NCI-H1694 (cell line): Measurements from ENCODE around the gene CD72.
"Not testable (repeated sequence)": the region's sequence is repeated elsewhere in the genome, so short reads cannot be mapped to it uniquely, and the experiment has no call there.

ENCODE experiments used
- DNase-seq: peaks from one replicate; lab custom pipeline; 2025; lab: John Stamatoyannopoulos, UW

CD72 gene

DNA sequence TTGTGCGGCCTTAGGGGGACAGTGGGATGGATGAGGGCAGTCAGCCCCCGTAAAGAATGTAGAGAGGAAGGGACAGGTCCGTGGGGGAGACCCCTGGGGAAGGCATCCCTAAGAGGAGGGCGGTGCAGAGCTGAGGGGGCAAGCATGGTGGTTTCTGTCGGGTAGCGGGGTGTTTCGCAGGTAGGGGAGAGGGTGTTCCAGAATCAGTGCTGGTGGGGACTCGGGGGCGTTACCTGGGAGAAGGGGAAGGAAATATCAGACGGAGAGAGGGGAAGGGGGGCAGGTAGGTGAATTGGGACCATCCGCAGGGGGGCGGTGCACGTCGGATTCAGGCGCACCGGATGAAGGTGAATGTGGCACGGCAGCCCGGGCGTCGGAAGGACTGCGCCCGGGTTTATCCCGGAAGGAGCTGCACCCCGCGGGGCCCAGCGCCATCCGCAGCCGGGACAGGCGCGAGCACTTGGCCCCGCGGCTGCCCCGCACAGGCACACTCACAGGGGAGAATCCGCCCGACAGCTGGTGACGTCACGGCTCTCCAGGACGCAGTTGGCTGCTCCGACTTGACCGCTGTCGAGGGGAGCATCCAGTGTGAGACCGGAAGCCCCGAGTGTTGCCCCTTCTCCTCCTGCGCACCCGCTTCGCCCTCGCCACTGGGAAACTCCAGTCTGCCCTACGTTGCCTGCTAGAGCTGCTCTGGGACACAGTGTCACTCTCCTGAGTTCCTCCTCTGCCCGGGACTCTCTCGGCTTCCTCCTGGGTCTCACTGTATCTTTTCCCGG lies 1.3 kb downstream of the CD72 start:
- no peak for DNase-seq

DNA sequence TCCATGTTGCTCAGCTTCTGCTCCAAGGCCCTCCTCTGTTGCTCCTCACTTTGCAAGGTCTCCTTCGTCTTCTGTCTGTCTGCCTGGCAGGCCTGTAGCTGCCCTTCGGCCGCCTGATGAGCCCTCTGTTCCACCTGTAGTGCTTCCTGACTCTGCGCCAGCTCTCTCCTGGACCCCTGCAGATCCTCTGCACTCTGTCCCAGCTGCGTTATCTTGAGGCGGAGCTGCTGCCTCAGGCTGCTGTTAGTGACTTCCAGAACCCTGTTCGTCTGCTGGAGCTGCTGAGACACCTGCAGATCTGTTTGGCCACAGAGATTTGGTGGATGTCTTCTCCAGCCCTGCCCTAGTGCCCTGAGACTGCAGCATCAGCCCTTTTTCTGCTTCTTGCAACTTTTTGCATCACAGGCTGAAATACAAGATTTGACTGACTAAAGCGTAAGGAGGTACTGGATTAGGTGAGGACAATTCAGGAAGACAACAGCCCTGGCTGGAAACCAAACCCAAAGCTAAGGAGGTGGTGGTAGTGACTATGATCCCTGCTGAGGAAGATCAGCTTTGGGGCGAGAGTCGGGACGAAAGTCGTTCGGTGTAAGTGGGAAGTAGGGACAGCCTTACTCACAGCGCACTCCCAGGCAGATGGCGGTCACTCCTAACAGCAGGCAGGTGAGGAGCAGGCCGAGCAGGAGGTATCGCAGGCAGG lies 2.1 kb downstream of the CD72 start:
- no peak for DNase-seq

DNA sequence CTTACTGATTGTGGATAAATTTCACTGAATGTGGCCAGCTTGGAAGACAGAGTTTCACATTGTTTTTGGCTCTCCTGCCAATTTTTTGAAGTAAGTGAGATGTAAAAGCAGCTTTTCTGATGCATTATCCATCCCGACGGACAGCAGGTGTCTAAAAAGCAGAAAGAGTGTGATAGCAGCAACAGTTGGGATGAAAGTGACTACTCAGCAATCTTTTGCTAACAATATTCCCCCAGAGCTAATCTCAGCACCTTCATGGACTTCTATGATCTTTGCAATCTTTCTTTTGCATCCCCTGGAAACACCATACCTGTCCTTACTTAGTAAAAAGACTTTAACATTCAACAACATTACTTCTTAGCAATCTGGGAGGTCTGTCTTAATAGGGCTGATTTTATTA lies 5.4 kb downstream of the CD72 start:
- no peak for DNase-seq

DNA sequence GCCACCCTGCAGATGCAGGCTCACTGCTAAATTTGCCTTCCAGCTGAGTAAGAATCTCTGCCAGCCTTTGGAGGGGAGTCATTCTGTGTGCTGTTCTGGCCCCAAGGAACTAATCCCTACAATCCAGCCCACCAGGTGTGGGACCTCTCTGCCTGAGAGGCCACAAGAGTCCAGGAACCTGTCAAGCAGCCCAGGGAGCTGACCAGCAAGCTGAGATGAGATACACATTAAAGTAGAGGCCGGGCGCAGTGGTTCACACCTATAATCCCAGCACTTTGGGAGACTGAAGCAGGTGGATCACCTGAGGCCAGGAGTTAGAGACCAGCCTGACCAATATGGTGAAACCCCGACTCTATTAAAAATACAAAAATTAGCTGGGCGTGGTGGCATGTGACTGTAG lies 6.1 kb downstream of the CD72 start:
- not testable (repeated sequence) for DNase-seq

DNA sequence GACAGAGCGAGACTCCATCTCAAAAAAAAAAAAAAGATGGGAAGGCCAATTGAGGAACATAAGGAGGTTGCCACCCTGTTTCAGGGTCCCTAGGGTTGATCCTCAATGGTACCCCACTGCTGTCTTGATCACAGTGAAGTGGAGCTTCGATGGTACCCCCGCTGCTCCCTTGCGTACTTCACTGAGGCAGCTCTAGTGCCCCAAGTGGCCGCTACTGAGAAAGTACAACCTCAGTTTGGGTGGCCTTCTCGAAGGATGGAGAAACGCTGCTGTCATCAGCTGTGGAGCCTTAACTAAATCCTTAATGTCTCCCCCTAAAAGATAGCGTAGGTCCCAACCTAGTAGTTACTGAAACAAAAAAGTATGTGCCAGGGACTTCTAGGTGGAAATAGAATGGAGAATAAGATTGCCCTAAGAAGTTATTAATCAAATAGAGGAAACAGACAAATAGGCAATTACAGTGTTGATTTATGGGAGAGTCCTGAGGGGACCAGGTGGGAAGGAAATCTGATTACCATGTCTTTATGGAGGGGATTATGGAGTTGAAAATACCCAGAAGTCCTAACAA lies 6.9 kb downstream of the CD72 start:
- DNase-seq, result peak; percentile 26

DNA sequence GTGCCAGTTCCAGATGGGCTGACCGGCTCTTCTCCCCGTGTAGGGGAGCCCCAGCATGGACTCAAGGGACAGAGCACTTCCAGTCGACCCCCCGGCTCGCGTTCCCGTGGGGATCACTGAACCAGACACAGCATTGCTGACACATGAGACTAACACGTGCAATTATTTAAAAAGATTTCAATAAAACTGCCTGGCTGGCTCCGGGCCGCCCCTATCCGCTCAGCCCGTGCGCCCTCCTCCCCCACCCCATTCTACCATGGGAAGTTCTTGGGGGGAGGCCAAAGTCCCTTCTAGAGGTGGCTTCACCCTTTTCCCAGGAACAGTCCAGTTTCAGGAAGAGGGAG lies 8.4 kb downstream of the CD72 start:
- DNase-seq, result no peak

DNA sequence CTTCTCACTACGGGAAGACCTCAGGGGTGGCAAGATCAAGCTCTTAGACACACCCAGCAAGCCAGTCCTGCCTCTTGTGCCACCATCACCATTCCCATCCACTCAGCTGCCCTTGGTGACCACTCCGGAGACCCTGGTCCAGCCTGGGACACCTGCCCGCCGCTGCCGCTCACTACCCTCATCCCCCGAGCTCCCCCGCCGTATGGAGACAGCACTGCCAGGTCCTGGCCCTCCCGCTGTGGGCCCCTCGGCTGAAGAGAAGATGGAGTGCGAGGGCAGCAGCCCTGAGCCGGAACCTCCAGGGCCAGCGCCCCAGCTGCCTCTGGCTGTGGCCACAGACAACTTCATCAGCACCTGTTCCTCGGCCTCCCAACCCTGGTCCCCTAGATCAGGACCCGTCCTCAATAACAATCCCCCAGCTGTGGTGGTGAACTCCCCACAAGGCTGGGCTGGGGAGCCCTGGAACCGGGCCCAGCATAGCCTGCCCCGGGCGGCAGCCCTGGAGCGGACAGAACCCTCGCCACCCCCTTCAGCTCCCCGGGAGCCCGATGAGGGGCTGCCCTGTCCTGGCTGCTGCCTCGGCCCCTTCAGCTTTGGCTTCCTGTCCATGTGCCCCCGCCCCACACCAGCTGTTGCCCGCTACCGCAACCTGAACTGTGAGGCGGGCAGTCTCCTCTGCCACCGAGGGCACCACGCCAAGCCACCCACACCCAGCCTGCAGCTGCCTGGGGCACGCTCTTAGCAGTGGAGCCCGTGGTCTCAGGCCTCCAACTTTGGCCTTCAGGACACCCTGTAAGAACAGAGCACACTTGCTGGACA lies 9.0 kb downstream of the CD72 start:
- no peak for DNase-seq

DNA sequence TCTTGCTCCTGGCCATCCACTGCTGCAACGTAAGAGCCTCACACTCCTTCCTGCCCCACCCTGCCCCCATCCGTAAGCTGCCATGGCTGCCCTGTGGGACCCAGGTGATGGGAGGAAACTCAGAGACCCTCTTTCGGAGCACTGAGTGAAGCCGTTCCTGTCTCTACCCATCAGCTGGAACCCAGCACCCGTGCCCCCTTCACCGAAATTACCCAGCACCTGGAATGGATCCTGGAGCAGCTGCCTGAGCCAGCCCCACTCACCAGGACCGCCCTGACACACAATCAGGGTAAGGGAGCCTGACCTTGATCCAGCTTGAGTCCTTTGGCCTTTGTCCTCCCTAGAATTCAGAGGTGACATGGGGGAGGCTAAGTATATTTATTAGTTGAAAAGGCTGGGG lies 10.0 kb downstream of the CD72 start:
- DNase-seq, result no peak

DNA sequence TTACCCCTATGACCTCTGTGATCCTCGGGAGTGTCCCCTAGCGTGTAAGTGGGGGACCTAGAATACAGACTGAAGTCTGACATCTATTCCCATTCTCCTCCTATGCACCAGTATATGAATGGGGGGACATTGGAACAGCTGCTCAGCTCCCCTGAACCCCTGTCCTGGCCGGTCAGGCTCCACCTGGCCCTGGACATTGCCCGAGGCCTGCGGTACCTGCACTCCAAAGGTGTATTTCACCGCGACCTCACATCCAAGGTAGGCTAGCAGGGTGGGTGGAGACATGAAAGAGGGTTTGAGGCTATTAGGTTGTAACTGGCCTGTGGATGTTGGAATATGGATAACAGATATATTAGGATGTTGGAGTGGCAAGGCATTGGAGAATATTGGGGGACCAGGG lies 11.5 kb downstream of the CD72 start:
- no peak for DNase-seq

DNA sequence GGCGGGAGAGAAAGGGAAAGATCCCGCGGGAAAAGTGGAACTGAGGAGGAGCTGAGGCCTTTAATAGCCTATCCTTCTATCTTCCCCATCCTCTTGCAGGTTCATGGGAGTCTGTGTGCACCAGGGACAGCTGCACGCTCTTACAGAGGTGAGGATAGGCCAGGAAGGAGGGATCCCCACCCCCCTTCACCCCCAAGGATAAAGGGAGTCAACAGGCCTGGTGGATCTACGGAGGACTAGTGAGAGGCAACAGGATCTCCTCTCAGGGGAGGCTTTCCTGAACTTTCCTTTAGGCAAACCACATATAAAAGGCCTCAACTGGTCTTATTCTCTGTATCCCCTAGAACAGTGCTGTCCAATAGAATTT lies 12.1 kb downstream of the CD72 start:
- no peak for DNase-seq

DNA sequence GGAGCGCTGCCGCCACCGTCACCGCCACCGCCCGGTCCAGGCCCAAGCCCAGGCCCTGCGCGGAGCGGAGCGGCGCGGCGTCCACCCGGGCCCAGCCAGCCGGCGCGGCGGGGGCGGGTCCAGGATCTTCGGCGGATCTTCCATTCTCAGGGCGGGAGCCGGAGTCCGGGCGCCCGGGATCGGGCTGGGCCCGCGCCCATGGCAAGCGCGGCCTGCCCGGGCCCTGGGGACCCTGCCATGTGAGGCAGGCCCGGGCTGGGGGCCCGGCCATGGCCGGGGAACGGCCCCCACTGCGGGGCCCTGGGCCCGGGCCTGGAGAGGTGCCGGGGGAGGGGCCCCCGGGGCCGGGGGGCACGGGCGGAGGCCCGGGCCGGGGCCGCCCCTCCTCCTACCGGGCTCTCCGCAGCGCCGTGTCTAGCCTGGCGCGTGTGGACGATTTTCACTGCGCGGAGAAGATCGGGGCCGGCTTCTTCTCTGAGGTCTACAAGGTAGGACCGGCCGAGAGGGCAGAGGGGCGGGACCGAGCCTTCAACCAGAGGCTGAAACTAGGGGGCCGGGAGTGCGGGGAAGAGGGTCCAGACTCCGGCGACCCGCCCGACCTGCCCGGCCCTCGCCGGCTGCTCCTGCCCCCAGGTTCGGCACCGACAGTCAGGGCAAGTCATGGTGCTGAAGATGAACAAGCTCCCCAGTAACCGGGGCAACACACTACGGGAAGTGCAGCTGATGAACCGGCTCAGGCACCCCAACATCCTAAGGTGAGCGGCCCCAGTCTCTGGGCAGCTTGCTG lies 12.7 kb downstream of the CD72 start:
- DNase-seq, result no peak

DNA sequence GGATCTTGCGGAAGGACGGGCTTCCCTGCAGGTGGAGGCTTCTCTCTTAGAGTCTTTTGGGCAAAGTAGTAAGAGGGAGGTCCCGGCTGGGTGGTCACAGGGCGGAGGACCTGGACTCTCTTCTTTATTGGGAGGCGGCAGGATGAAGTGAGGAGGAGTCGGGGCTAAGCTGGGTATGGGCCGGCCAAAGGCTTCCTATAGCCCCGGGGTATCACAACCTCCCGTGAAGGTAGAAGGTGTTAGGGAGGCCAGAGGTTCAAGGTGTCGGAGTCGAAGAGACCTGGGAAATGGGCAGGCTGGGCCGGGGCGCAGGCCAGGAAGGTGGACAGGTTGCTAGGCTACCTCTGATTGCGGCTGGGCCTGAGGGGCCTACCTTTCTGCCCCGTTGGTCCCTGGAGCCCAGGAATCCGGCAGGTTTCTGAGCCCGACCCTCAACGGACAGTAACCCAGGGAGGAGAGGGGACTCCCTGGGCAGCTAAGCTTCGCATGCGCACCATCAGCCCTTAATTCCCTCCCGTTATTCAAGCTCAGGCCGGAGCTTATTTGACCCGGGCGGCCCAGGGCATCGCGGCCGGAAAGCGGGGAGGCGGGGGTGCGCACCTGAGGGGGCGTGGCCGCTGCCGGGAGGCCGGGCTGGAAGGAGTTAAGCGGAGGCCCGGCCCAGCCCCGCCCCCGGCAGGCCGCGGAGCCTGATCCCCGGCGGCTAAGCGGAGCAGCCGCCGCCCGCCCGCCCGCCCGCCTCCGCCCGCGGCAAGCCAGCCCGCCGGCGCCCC lies 13.4 kb downstream of the CD72 start, which contains the start of gene TESK1:
Gene TESK1, plus strand, starts transcription at position 685 of the 773 bp plus-strand sequence. CDS start 358 bp downstream, outside the sequence.
- peak; percentile 14 for DNase-seq

DNA sequence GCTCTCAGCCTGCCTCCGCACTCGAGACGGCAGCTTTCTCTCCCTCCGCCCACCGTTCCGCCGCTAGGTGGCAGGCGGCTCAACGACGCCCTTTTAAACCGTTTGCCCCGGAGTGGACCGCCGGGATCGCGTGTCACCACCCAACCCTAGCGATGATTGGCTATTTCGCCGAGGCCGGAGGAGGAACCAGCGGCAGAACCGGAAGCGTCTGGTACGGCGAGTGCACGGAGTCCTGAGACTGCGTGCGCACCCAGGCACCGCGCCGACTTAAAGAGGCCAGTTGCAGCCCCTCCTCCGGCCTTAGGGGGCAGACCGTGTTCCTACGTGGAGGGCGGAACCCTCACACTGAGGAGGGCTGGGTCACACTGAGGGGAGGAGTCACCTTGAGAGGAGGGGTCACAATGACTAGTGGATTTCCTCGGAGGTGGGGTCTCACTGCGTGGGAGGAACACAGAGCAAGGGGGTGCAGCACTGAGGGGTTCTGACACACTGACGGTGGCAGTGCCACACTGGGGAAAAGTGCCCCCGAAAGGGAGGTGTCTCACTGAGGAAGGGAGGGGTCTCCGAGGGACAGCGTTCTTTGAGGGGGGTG lies 14.1 kb downstream of the CD72 start:
- peak; percentile 99 for DNase-seq

DNA sequence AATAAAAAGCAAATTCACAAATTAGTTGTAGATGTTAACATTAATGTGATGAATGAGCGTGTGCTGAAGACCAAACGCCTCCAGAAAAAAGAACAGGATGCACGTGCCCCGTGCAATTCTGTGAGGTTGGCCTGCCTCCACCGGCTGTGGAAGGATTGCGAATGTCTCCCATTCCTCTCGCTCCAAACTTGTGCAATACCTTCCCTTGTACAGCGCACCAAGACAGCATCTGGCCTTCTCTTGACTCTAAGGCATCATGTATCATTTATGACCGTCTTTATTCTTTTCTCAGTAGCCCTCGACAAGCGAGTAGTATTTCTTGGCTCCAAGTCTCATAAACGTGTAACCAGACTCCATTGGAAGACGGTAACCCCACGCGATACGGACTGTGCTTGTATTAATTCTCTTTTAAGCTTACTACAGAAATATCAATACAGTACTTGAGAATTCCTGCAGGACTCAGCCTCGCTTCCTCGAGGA lies 14.7 kb downstream of the CD72 start:
- DNase-seq, result no peak

DNA sequence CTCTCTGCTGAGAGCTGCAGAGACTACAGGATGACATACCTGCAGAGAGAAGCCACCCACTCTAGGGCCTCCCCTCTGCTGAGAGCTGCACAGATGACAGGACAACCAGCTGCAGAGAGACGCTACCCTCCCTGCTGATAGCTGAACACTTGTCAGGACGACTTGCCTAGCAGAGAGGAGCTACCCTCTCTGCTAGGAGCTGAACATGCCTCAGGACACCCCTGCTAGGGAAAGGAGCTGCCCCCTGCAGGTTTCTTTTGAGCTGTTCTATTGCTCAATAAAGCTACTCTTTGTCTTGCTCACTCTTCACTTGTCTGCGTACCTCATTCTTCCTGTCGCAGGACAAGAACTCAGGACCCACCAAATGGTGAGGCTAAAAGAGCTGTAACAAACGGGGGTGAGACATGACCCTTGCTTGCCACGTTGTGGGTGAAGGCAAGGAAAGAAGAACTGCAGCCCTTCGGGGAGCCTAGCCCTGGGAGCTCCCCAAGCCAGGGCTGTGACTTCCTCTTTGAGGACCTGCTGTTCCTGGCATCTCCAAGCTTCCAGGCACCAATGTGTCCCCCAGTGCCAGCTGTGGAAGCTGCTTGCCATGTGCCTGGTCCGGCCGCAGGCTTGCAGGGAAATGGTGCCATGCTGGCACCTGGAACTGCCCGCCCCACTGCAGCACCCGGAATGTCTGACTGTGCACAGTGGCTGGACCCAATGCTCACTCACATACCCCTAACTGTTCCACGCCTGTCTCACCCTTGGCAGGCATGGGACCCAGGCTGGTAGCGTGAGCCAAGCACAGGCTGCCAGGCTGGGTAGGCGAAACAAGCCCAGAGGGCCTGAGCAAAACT lies 18.2 kb downstream of the CD72 start:
- no peak for DNase-seq

DNA sequence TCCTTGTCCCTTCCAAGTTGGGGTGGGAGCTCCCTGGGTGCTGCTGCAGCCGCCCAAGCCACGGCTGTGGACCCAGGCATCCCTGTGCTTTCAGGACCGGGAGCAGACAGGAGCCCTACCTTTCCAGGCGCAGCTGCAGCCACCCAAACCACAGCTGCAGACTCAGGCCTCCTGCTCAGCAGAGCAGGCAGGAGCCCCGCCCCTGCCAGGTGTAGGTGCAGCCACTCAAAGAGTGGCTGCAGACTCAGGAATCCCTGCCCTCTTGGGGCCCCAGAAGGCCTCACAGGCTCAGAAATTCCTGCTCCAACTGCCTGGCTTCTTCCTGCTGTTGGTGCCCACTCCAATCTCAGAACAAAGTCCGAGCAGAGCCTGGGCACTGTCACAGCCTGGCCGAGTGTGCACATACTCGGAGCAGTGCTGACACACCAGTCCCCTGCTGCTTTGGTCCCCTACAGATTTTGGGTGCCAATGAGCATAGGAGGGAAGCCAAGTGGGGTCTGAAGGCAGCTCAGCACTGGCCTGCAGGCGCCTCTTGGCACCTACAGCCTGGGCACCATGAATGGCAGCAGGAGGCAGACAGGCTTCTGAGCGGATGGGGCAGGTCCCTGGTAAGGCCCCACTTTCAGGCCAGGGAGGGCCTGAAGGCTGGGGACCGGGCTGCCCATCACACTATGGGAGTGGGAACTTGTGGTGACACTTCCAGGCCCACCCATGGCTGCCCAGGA lies 19.2 kb downstream of the CD72 start:
- DNase-seq, result no peak

DNA sequence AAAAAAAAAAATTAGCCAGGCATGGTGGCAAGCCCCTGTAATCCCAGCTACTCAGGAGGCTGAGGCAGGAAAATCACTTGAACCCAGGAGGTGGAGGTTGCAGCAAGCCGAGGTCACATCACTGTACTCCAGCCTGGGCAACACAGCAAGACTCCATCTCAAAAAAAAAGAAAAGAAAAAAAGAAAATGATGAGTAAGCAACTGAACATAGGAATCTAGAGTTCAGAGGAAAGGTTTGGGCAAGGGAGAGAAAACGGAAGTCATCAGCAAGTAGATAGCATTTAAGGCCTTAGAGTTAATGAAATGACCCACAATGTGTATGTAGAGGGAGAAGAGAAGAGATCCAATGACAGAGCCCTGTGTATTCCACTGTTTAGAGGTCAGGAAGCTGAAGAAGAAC lies 21.3 kb downstream of the CD72 start:
- not testable (repeated sequence) for DNase-seq

DNA sequence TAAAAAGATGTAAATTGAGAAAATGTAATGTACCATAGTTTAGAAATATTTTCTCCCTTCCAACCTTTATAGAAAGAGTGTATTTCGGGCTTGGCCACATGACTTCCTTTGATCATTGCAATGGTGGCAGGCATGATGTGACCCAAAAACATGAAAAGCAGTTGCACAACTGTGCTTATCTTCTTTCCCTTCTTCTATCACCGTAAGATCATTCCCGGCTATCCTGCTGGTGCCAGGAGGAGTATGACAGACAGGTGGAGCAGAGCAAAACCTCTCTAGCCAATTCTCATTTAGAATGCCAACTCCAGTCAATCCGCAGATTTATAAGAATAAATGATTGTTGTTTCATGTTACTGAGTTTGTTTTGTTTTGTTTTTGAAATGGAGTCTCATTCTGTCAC lies 23.7 kb downstream of the CD72 start:
- no peak for DNase-seq

DNA sequence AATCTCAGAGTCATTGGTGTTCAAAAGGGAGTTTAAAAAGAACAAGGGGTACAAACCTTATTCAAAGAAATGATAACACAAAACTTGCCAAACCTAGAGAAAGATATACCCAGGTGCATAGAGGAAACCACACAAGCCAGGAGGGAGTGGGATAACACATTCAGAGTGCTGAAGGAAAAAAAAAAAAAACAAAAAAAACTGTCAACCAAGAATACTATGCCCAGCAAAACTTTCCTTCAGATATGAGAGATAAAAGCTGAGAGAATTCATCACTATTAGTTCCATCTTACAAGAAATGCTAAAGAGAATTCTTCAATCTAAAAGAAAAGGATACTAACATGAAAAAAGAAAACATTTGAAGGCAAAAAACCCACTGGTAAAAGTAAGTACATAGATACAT lies 24.6 kb downstream of the CD72 start:
- no peak for DNase-seq
